ENCODE data around the gene CHERP. TPM values are rescaled to one million over a fixed set of nuclear protein-coding genes. Genes with fewer than 3 reads are reported as not detected.

Gene CHERP
- total and polyA plus RNA-seq, 2 donors (not counting 1 experiment from before 2014, with no cell fraction given), result 2.4 to 6.1 TPM

DNA sequence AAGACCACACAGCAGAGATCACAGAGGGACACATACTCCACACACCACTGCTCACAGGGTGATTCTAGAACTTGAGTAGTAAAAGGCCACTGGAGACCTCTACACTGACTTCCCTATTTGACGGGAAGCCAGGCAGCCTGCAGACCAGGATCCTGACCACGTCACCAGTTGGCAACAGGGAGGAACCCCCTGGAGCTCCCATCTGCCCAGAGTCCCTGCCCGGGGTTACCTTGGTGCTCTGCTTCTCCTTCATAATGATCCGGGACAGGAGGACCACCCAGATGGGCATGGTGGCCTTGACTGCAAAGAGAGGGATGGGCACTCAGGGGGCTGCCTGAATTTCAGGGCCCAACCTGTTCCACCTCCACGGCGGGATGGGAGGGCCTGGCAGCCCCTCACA lies 29.0 kb upstream of the CHERP start:
- no peaks in the 10 kb centered on the region for H3K27me3 ChIP-seq (ENCODE audit: control insufficient read depth, insufficient read depth, low read length)
- H2AFZ ChIP-seq (ENCODE audit: low read length), result no peak overlapping the region
- peak overlapping the region; percentile 63 to 76 (median 65) for H3K4me3 ChIP-seq (replicated peaks in 1 of 4; ENCODE audit: control extremely low read depth in 1 of 4, insufficient read depth in 1 of 4, low read depth in 3 of 4, low read length in 4 of 4)
- peaks cover 12% of the 10 kb centered on the region for H3K4me1 ChIP-seq (ENCODE audit: control insufficient read depth, extremely low read depth, insufficient read depth, low read length)
- H3K36me3 ChIP-seq (ENCODE audit: control insufficient read depth, insufficient read depth, low read length), result peaks cover 17% of the 10 kb centered on the region
- H3K79me2 ChIP-seq (ENCODE audit: control insufficient read depth, insufficient read depth, low read length), result peaks cover 62% of the 10 kb centered on the region
- DNase-seq (ENCODE audit: low read depth in 2 of 2), result peak in 1 of 2 donors; percentile 56
- H3K9me3 ChIP-seq (ENCODE audit: control insufficient read depth, insufficient read depth, low read depth, low read length), result no peaks in the 10 kb centered on the region
- TF ChIP-seq EZH2 (IDR thresholded peaks at IDR 0.05; ENCODE audit: low read length, missing control alignments), result no peak
- TF ChIP-seq, protein P1, sequence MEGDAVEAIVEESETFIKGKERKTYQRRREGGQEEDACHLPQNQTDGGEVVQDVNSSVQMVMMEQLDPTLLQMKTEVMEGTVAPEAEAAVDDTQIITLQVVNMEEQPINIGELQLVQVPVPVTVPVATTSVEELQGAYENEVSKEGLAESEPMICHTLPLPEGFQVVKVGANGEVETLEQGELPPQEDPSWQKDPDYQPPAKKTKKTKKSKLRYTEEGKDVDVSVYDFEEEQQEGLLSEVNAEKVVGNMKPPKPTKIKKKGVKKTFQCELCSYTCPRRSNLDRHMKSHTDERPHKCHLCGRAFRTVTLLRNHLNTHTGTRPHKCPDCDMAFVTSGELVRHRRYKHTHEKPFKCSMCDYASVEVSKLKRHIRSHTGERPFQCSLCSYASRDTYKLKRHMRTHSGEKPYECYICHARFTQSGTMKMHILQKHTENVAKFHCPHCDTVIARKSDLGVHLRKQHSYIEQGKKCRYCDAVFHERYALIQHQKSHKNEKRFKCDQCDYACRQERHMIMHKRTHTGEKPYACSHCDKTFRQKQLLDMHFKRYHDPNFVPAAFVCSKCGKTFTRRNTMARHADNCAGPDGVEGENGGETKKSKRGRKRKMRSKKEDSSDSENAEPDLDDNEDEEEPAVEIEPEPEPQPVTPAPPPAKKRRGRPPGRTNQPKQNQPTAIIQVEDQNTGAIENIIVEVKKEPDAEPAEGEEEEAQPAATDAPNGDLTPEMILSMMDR (conservative IDR thresholded peaks at IDR 0.05 in 1 of 2, IDR thresholded peaks at IDR 0.05 in 1 of 2; ENCODE audit: low read depth in 1 of 2, low read length in 2 of 2), result no peak
- H3K4me2 ChIP-seq (ENCODE audit: extremely low read depth, insufficient read depth, low read length), result peak overlapping the region; percentile 85
- no peaks in the 10 kb centered on the region for H4K20me1 ChIP-seq (ENCODE audit: control insufficient read depth, extremely low read depth, insufficient read depth, low read length)
- H3K9ac ChIP-seq (ENCODE audit: insufficient read depth, low read length), result peak overlapping the region; percentile 85
- peak overlapping the region; percentile 82 for H3K27ac ChIP-seq (ENCODE audit: insufficient read depth, low read length)

DNA sequence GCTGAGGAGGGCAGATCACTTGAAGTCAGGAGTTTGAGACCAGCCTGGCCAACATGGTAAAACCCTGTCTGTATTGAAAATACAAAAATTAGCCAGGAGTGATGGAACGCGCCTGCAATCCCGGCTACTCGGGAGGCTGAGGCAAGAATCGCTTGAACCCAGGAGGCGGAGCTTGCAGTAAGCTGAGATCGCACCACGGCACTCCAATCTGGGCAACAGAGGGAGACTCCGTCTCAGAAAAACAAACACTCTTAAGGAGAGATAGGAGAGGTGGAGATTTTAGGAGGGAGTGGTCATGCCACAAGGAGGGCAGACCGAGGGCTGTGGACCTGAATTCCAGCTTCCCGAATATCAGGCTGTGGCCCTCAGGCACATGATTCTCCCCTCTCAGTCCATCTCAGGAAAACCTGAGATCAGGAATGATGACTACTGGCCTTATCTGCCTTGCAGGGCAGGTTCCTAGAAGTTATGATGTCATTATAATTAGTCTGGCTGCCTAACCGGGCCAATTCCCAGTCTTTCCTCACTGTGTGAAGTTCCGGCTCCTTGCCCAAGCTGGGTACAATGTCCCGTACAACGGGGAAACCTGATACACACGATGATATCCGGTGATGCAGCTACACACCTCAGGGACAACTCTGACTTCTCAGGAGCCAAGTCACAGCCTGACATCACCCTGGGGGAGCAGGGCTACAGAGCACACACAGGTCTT lies 27.5 kb upstream of the CHERP start:
- TF ChIP-seq, protein P1 (conservative IDR thresholded peaks at IDR 0.05 in 1 of 2, IDR thresholded peaks at IDR 0.05 in 1 of 2; ENCODE audit: low read depth in 1 of 2, low read length in 2 of 2), result no peak
- TF ChIP-seq EZH2 (IDR thresholded peaks at IDR 0.05; ENCODE audit: low read length, missing control alignments), result no peak
- H3K27ac ChIP-seq (ENCODE audit: insufficient read depth, low read length), result no peak overlapping the region

DNA sequence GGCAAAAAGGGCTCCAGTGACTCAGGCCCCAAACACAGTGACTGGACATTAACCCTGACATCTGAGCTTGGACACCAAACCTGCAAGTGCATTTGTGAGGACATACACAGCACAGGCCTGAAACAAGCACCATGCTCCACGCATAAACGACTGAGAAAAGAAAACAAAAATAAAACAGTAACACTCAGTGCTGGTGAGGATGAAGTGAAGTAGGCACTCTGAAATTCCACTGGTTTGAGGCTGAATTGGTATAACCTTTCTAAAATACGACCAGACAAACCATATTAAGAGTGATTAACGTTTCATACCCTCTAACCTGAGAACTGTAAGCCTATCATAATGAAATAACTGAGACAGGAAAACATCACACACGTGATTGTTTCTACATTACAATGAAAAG lies 24.5 kb upstream of the CHERP start:
- Histone ChIP-seq H3K36me3 (ENCODE audit: control insufficient read depth, insufficient read depth, low read length) (peaks cover 12% of the 10 kb centered on the region), H2AFZ (ENCODE audit: low read length) (no peak overlapping the region), H3K4me3 (replicated peaks in 1 of 4; ENCODE audit: control extremely low read depth in 1 of 4, insufficient read depth in 1 of 4, low read depth in 3 of 4, low read length in 4 of 4) (no peak overlapping the region), H3K4me2 (ENCODE audit: extremely low read depth, insufficient read depth, low read length) (no peak overlapping the region), H3K27ac (ENCODE audit: insufficient read depth, low read length) (no peak overlapping the region), H3K4me1 (ENCODE audit: control insufficient read depth, extremely low read depth, insufficient read depth, low read length) (peaks cover 4% of the 10 kb centered on the region), H4K20me1 (ENCODE audit: control insufficient read depth, extremely low read depth, insufficient read depth, low read length) (no peaks in the 10 kb centered on the region), H3K9me3 (ENCODE audit: control insufficient read depth, insufficient read depth, low read depth, low read length) (no peaks in the 10 kb centered on the region), H3K9ac (ENCODE audit: insufficient read depth, low read length) (no peak overlapping the region), H3K79me2 (ENCODE audit: control insufficient read depth, insufficient read depth, low read length) (peaks cover 23% of the 10 kb centered on the region), H3K27me3 (ENCODE audit: control insufficient read depth, insufficient read depth, low read length) (no peaks in the 10 kb centered on the region)
- no peak for DNase-seq (ENCODE audit: low read depth in 2 of 2)
- no peak for TF ChIP-seq EZH2 (IDR thresholded peaks at IDR 0.05; ENCODE audit: low read length, missing control alignments)
- TF ChIP-seq, protein P1 (conservative IDR thresholded peaks at IDR 0.05 in 1 of 2, IDR thresholded peaks at IDR 0.05 in 1 of 2; ENCODE audit: low read depth in 1 of 2, low read length in 2 of 2), result no peak

More for the DNA sequence above, 27.5 kb upstream of the CHERP start:
- Histone ChIP-seq H3K4me2 (ENCODE audit: extremely low read depth, insufficient read depth, low read length) (no peak overlapping the region), H3K27me3 (ENCODE audit: control insufficient read depth, insufficient read depth, low read length) (no peaks in the 10 kb centered on the region), H3K36me3 (ENCODE audit: control insufficient read depth, insufficient read depth, low read length) (peaks cover 13% of the 10 kb centered on the region), H4K20me1 (ENCODE audit: control insufficient read depth, extremely low read depth, insufficient read depth, low read length) (no peaks in the 10 kb centered on the region), H2AFZ (ENCODE audit: low read length) (no peak overlapping the region), H3K9ac (ENCODE audit: insufficient read depth, low read length) (no peak overlapping the region), H3K9me3 (ENCODE audit: control insufficient read depth, insufficient read depth, low read depth, low read length) (no peaks in the 10 kb centered on the region), H3K4me1 (ENCODE audit: control insufficient read depth, extremely low read depth, insufficient read depth, low read length) (peaks cover 12% of the 10 kb centered on the region), H3K79me2 (ENCODE audit: control insufficient read depth, insufficient read depth, low read length) (peaks cover 49% of the 10 kb centered on the region), H3K4me3 (replicated peaks in 1 of 4; ENCODE audit: control extremely low read depth in 1 of 4, insufficient read depth in 1 of 4, low read depth in 3 of 4, low read length in 4 of 4) (no peak overlapping the region)
- DNase-seq (ENCODE audit: low read depth in 2 of 2), result no peak
